ENCODE results near the gene ABCG4.

ABCG4 gene

GRCh38 chr11:119178166-119178680 is 29.4 kb downstream of the ABCG4 start:
- Histone ChIP-seq H4K20me1 (ENCODE audit: insufficient read depth, low read length) (no peaks in the 10 kb centered on the region), H3F3A (ENCODE audit: insufficient read depth, low read length) (no peaks in the 10 kb centered on the region), H3K79me2 (ENCODE audit: insufficient read depth, low read length) (no peaks in the 10 kb centered on the region), H3K4me1 (ENCODE audit: insufficient read depth, low read length, severe bottlenecking) (no peaks in the 10 kb centered on the region), H3K27ac (ENCODE audit: low read depth, low read length, poor library complexity, severe bottlenecking) (no peak overlapping the region), H3K27me3 (ENCODE audit: insufficient read depth, low read length) (no peaks in the 10 kb centered on the region), H2AFZ (ENCODE audit: low read length) (no peak overlapping the region), H3K9ac (ENCODE audit: low read length) (no peak overlapping the region), H3K9me2 (ENCODE audit: low read depth, low read length) (no peaks in the 10 kb centered on the region), H3K9me3 (ENCODE audit: low read length) (no peaks in the 10 kb centered on the region), H3K4me3 (ENCODE audit: low read depth, low read length, poor library complexity, severe bottlenecking) (no peak overlapping the region), H3K36me3 (ENCODE audit: insufficient read depth, low read length) (no peaks in the 10 kb centered on the region), H3K4me2 (ENCODE audit: low read length) (no peak overlapping the region)
- TF ChIP-seq EZH2 (IDR thresholded peaks at IDR 0.05; ENCODE audit: borderline replicate concordance, low read length), result no peak
- TF ChIP-seq CTCF (IDR thresholded peaks at IDR 0.05; ENCODE audit: low read length), result no peak

- H3K27ac ChIP-seq (ENCODE audit: low read depth, low read length, poor library complexity, severe bottlenecking), result no peak overlapping the region
- no peak overlapping the region for H2AFZ ChIP-seq (ENCODE audit: low read length)
- no peak overlapping the region for H3K4me3 ChIP-seq (ENCODE audit: low read depth, low read length, poor library complexity, severe bottlenecking)
- no peaks in the 10 kb centered on the region for H3K27me3 ChIP-seq (ENCODE audit: insufficient read depth, low read length)
- no peak overlapping the region for H3K4me2 ChIP-seq (ENCODE audit: low read length)
- no peaks in the 10 kb centered on the region for H3K4me1 ChIP-seq (ENCODE audit: insufficient read depth, low read length, severe bottlenecking)
- H3K36me3 ChIP-seq (ENCODE audit: insufficient read depth, low read length), result no peaks in the 10 kb centered on the region
- H3K9me3 ChIP-seq (ENCODE audit: low read length), result no peaks in the 10 kb centered on the region
- no peak for TF ChIP-seq CTCF (IDR thresholded peaks at IDR 0.05; ENCODE audit: low read length)
- no peak for TF ChIP-seq EZH2 (IDR thresholded peaks at IDR 0.05; ENCODE audit: borderline replicate concordance, low read length)
- no peaks in the 10 kb centered on the region for H3K9me2 ChIP-seq (ENCODE audit: low read depth, low read length)
- no peaks in the 10 kb centered on the region for H3K79me2 ChIP-seq (ENCODE audit: insufficient read depth, low read length)
- no peaks in the 10 kb centered on the region for H3F3A ChIP-seq (ENCODE audit: insufficient read depth, low read length)
- H3K9ac ChIP-seq (ENCODE audit: low read length), result no peak overlapping the region
- no peaks in the 10 kb centered on the region for H4K20me1 ChIP-seq (ENCODE audit: insufficient read depth, low read length)
Measured at GRCh38 chr11:119179342-119179741, 30.5 kb downstream of the ABCG4 start.

- no peak for TF ChIP-seq CTCF (IDR thresholded peaks at IDR 0.05; ENCODE audit: low read length)
- TF ChIP-seq EZH2 (IDR thresholded peaks at IDR 0.05; ENCODE audit: borderline replicate concordance, low read length), result no peak
- Histone ChIP-seq H3K79me2 (ENCODE audit: insufficient read depth, low read length) (no peaks in the 10 kb centered on the region), H3K9ac (ENCODE audit: low read length) (no peak overlapping the region), H3K4me2 (ENCODE audit: low read length) (no peak overlapping the region), H4K20me1 (ENCODE audit: insufficient read depth, low read length) (no peaks in the 10 kb centered on the region), H3K9me3 (ENCODE audit: low read length) (no peaks in the 10 kb centered on the region), H2AFZ (ENCODE audit: low read length) (no peak overlapping the region), H3K27ac (ENCODE audit: low read depth, low read length, poor library complexity, severe bottlenecking) (no peak overlapping the region), H3F3A (ENCODE audit: insufficient read depth, low read length) (no peaks in the 10 kb centered on the region), H3K4me1 (ENCODE audit: insufficient read depth, low read length, severe bottlenecking) (no peaks in the 10 kb centered on the region), H3K36me3 (ENCODE audit: insufficient read depth, low read length) (no peaks in the 10 kb centered on the region), H3K4me3 (ENCODE audit: low read depth, low read length, poor library complexity, severe bottlenecking) (no peak overlapping the region), H3K9me2 (ENCODE audit: low read depth, low read length) (no peaks in the 10 kb centered on the region), H3K27me3 (ENCODE audit: insufficient read depth, low read length) (no peaks in the 10 kb centered on the region)
Measured at GRCh38 chr11:119179983-119180382, 31.1 kb downstream of the ABCG4 start.
